Chondrocyte (in vitro differentiated cells): ENCODE results near the gene ANKRD33. TPM values are rescaled to one million over a fixed set of nuclear protein-coding genes. Genes with fewer than 3 reads are reported as not detected.
A peak's percentile ranks its signal among the peaks of the same experiment; 100 is the strongest.

Experiments
- DNase-seq: peaks from one replicate; pipeline ENCODE4 v3.0.0; 2021; ENCODE audit warnings: mixed read lengths, low spot score
- H3K27ac Mint-ChIP-seq: one replicate; pipeline ENCODE4 v1.8.0; 2021; ENCODE audit warnings: mild to moderate bottlenecking, moderate library complexity, mixed read lengths; ENCODE audit not compliant: unreplicated experiment
- H3K27me3 Mint-ChIP-seq: 2 replicates; pipeline ENCODE4 v1.8.0; 2021; ENCODE audit warnings: low read depth, mixed read lengths
- H3K36me3 Mint-ChIP-seq: 2 replicates; pipeline ENCODE4 v1.8.0; 2021; ENCODE audit warnings: low read depth, mixed read lengths
- H3K4me1 Mint-ChIP-seq: 2 replicates; pipeline ENCODE4 v1.8.0; 2021; ENCODE audit warnings: low read depth, mild to moderate bottlenecking, mixed read lengths
- H3K4me3 Mint-ChIP-seq: one replicate; pipeline ENCODE4 v1.8.0; 2021; ENCODE audit warnings: mild to moderate bottlenecking, moderate library complexity, mixed read lengths; ENCODE audit not compliant: unreplicated experiment
- H3K9me3 Mint-ChIP-seq: 2 replicates; pipeline ENCODE4 v1.8.0; 2021; ENCODE audit warnings: low read depth, mixed read lengths
- CTCF ChIP-seq: fragments of 200-600 bp; sonication (generic); IDR thresholded peaks from 2 replicates; pipeline ENCODE4 v1.5.0; 2021; ENCODE audit warnings: antibody characterized with exemption, mild to moderate bottlenecking, moderate library complexity
- total RNA-seq: library from RNA; stranded (reverse); gene quantifications from 3 replicates; pipeline ENCODE4 v1.2.1, GENCODE V29; 2021

The ANKRD33 gene
- total RNA-seq, 1 donor from 2014 or later, result not detected

GRCh38 chr12:51910691-51911090 is 22.8 kb downstream of the ANKRD33 start:
- peak; percentile 13 for DNase-seq
- TF ChIP-seq CTCF, result no peak
- Mint-ChIP-seq H3K9me3 (no peaks in the 10 kb centered on the region), H3K27ac (no peak overlapping the region), H3K4me1 (peaks cover 12% of the 10 kb centered on the region), H3K27me3 (peaks cover 1% of the 10 kb centered on the region), H3K4me3 (no peak overlapping the region), H3K36me3 (no peaks in the 10 kb centered on the region)

GRCh38 chr12:51911307-51911706 is 23.4 kb downstream of the ANKRD33 start:
- Mint-ChIP-seq H3K27me3 (peaks cover 1% of the 10 kb centered on the region), H3K27ac (no peak overlapping the region), H3K4me1 (peaks cover 12% of the 10 kb centered on the region), H3K9me3 (no peaks in the 10 kb centered on the region), H3K36me3 (no peaks in the 10 kb centered on the region), H3K4me3 (no peak overlapping the region)
- TF ChIP-seq CTCF, result no peak
- peak; percentile 55 for DNase-seq

- H3K9me3 Mint-ChIP-seq, result no peaks in the 10 kb centered on the region
- H3K27ac Mint-ChIP-seq, result no peak overlapping the region
- H3K4me1 Mint-ChIP-seq, result peaks cover 12% of the 10 kb centered on the region
- peaks cover 1% of the 10 kb centered on the region for H3K27me3 Mint-ChIP-seq
- peak; percentile 35 for DNase-seq
- no peak overlapping the region for H3K4me3 Mint-ChIP-seq
- no peaks in the 10 kb centered on the region for H3K36me3 Mint-ChIP-seq
- TF ChIP-seq CTCF, result no peak
These were observed 24.1 kb downstream of the ANKRD33 start for GRCh38 chr12:51911788-51912711.

- peaks cover 1% of the 10 kb centered on the region for H3K27me3 Mint-ChIP-seq
- no peak overlapping the region for H3K4me3 Mint-ChIP-seq
- H3K27ac Mint-ChIP-seq, result no peak overlapping the region
- no peaks in the 10 kb centered on the region for H3K9me3 Mint-ChIP-seq
- peak; percentile 79 for DNase-seq
- peaks cover 12% of the 10 kb centered on the region for H3K4me1 Mint-ChIP-seq
- TF ChIP-seq CTCF, result peak; percentile 21
- no peaks in the 10 kb centered on the region for H3K36me3 Mint-ChIP-seq
These were observed 25.4 kb downstream of the ANKRD33 start for GRCh38 chr12:51913071-51914033.
